Measurements from ENCODE around the gene SIPA1L3.
A peak's percentile ranks its signal among the peaks of the same experiment; 100 is the strongest.

Gene SIPA1L3

DNA sequence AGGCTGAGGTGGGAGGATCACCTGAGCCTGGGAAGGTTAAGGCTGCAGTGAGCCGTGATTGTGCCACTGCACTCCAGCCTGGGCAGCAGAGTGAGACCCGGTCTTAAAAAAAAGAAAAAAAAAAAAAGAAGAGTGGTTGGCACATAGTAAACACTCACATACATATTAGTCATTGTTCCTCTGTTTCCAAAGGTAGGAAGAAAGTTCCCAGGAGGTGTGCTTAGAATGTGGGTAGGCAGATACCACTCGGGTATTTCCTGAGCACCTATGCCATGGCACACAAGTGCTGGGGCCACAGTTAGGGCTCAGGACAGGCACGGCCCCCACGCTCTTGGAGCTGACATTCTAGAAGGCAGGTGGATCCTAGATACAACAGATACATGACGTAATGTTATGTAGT, 41.4 kb downstream of the SIPA1L3 start:
- DNase-seq (ENCODE audit: low read depth), result no peak

DNA sequence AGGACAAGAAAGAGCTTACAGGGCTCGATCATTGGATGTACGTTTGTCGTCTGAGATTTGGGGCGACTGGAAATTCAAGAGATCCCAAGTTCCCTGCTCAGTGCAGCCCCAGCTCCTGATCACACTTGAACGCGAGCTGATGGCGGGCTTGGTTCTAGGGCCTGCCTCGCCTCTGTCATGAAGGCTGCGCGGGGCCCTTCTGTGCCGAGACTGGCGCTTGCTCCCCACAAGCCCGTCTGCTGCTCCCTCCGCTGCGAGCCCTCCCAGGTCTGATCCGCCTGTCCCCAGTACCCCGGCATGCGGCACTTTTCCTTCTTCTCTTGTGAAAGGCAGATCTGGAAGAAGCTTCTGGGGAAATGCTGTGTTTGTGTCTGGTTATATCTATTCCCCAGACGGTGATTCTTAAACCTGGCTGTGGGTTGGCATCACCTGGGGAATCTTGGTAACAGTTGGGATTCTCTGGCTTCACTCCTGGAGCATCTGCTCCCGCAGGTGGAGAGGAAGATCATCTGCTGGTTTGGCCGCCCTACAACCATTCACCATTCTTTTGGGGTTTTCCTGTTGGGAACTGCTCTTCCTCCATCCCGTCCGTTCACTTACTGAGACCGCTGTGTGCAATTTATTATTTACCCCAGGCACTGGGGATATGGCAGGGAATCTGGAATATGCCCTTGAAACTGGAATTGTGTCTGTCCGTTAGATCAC, 43.6 kb downstream of the SIPA1L3 start:
- DNase-seq (ENCODE audit: low read depth), result no peak

DNA sequence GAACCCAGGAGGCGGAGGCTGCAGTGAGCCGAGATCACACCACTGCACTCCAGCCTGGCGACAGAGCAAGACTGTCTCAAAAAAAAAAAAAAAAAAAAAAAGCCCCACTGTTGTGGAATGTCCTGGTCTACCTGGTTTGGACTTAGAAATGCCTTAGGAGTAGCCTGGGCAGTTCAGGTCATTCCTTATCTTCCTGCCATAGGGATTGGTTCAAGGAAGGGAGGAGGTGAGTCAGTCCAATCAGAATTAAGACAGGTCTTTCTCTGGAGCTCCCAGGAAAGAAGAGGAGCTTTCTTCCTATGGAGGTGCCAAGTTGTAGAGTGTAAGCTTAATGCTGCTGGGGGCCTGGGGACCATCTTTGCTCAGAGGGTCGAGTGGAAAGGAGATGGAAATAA, 44.8 kb downstream of the SIPA1L3 start:
- no peak for DNase-seq (ENCODE audit: low read depth)

DNA sequence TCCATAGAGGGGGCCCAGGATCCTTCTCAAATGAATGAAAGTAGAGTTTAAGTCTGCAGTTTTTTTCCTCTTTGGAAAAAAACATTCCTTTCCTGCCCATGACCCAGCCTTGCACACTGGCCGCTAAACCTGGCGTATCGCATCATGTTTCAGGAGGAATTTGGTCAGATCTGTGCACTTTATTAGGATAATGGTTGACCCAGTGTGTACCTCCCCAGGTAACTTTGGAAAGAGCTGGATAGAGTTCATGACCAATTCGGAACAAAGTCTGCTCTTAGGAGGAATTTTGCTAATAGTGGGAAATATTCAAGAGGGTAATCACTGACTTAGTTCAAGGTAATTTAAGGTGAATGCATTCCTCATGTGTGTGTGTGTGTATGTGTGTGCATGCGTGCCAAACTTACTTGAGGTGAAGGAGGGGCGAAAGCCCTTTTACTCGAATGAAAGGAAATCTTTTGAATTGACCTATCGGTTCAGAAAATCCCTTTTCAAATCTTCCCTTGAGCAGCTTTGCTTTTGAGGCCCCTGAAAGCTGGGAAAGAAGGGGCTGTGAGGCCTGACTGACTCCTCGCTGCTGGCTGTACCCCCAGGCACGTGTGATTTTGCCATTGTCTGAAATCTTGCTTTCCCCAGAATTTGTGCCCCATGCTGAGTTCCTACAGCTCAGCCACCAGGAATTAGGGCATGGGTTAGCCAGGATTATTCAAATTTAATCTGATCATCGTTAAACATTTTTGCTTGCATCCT, 46.3 kb downstream of the SIPA1L3 start:
- DNase-seq (ENCODE audit: low read depth), result no peak

DNA sequence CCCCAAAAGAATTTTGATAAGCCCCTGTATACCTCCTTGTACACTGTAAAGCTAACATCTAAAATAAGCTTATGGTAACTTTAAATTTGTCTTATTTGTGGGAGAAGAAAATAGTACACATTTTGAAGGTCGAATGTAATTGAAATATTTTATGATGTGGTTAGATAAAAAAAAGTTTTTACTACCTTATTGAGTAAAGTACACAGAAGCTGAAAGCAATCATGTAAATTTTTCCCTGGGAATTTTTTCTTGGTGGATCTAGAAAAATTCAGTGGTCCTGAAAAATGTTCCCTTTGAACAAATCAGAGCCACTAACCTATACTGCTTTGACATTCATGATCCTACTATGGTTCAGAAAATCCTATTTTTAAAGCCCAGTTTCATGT, 46.9 kb downstream of the SIPA1L3 start:
- DNase-seq (ENCODE audit: low read depth), result no peak

DNA sequence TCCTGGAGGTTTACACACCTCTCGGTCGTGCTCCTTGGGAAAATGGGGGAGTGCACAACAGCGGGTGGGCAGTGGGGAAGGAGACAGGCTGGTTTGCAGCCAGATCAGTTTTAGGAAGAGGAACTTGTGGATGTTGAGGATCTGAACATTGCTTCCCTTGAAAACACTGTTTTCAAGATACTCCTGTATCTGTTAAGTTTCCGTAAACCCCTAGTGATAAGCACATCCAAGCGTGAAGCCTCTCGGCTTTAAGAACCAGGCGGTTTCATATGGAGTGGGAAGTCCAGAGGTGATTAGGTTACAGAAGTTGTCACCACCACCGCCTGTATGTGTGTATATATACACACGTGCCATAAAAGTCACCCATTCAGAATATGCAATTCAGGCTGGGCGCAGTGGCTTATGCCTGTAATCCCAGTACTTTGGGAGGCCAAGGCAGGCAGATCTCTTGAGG, 47.4 kb downstream of the SIPA1L3 start:
- DNase-seq (ENCODE audit: low read depth), result no peak

DNA sequence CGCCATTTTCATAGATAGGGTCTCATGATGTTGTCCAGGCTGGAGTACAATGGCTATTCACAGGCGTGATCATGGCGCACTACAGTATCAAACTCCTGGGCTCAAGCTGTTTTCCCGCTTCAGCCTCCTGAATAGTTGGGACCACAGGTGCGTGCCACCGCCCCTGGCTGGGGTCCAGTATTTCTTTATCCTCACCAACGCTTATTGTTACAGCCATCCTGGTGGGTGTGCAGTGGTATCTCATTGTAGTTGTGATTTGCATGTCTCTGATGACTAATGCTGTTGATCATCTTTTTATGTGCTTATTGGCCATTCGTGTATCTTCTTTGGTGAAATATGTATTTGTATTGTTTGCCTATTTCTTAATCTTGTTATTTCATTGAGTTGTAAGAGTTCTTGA, 49.0 kb downstream of the SIPA1L3 start:
- DNase-seq (ENCODE audit: low read depth), result no peak

DNA sequence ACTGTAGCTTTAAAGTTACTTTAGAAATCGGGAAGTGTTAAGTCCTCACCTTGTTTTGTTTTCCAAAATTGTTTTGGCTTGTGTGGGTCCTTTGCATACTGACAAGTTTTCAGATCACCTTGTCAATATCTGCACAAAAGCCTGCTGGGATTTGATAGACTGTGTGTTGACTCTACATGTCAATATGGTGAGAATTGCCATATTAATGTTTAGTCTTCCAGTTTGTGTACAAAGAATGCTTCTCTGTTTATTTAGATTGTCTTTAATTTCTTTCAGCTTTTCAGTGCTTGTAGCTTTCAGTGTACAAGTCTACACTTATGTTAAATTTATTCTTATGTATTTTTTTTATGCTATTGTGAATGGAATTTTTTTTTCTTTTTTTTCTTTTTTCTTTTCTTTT, 50.2 kb downstream of the SIPA1L3 start:
- DNase-seq (ENCODE audit: low read depth), result no peak

DNA sequence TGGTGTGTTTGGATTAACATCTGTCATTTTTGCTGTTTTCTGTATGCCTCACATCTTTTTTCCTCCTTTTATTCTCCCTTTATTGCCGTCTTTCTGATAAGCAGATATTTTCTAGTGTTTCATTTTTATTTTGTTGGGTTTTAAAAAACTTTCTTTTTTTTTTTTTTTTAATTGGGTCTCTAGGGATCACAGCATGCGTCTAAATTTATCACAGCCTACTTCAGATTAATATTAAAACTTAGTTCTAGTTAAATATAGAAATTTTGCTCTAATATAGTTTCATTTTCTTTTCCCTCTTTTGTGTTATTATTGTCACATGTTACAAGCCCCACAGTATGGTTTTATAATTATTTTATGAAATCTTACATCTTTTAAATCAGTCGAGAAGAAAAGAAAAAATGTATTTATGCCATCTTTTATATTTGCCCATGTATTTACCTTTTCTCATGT, 52.7 kb downstream of the SIPA1L3 start:
- no peak for DNase-seq (ENCODE audit: low read depth)

DNA sequence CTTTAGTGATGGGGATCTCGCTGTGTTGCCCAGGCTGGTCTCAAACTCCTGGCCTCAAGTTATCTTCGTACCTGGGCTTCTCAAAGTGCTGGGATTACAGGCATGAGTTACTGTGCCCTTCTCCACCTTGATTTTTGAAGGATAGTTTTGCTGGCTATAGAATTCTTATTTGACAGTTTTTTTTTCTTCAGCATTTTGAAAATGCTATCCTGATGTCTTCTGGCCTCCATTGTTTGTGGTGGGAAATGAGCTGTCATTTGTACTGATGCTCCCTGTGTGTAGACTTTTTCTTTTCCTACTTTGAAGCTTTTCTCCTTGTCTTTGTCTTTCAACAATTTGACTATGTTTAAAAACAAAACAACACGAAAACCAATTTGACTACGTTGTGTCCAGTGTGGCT, 54.2 kb downstream of the SIPA1L3 start:
- DNase-seq (ENCODE audit: low read depth), result no peak

DNA sequence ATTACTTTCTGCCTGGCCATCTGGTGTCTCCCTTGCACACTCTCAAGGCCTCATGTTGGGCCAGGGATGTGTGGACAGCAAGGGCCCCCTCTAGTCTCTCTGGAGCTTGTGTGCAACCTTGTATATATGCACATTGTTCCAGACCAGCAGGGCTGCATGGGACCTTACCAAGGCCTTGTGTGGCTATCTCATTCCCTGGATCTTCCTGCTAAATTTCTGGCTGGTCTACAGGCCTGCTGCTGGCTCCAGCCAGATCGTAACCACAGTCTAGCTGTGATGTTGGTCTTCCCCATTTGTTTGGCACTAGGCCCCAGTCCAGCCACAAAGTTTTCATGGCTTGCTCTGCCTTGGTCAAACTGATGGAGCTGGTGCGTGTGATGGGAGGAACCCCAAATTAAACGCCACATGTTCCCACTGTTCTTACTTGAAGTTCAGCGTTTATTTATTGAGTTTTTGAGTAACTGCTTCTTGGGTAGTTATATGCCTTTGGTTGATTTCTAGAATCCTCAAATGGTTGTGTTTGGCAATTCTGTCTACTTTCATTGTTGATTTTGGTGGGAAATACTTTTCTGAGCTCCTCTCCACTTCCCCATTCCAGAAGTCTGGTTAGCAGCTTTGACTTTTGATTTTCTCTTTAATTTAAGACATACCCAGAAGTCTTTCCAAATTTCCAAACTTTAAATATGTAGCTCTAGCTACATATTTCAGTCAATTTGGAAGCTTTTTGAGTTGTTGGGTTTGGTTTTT, 56.4 kb downstream of the SIPA1L3 start:
- DNase-seq (ENCODE audit: low read depth), result no peak

DNA sequence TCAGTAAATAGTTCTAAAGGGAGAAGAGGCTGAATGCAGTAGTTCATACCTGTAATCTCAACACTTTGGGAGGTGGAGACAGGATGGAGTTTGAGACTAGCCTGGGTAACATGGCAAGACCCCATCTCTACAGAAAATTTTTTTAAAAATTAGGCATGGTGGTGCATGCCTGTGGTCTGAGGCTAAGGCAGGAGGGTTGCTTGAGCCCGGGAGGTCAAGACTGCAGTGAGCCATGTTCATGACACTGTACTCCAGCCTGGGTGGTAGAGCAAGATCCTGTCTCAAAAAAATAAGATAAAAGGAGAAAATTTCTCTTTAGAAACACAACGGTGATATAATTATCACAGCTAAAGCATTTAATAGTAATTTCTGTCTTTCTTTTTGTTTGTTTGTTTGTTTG, 57.1 kb downstream of the SIPA1L3 start:
- no peak for DNase-seq (ENCODE audit: low read depth)

DNA sequence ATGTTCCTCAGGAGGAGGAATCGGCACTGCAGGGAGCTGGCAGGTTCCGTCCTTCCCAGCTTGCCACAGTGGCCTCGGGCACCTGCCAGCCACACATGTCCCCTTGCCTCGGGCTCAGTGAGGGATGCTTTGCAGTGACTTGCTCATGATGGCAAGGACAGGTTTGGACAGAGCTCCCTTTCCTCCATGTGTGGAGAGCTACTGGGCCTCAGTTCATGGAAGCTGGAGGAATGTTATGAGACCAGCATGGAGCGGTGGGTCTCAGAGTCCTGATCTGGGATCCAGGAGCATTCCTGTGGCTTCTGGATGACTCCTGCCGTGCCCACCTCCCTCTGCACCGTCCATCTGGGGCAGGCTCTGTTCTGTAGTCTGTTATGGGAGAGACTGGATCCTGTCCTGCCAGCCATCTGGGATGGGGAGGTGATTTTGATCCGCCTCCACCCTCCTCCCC, 59.2 kb downstream of the SIPA1L3 start:
- no peak for DNase-seq (ENCODE audit: low read depth)

DNA sequence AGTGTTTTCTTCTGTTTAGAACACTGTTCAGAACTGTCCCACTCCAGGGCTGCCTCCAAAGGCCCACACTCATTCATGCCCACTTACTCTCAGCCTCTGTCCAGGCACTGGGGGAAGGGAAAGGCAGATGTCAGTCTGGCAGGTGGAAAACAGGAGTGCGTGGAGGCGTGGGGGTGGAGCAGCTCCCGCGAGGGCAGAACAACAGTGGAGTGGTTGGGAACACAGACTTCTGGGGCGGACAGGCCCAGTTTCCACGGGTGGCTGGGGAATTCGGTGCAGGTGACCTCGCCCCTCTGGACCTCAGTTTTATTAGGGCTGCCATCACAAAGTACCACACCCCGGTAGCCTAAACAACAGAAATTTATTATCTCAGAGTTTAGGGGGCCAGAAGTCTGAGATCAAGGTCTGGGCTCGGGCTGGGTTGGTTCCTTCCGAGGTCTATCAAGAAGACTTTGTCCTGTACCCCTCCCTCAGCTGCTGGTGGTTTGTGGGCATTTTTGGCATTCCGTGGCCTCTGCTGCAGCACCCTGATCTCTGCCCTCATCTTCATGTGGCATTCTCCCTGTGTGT, 59.7 kb downstream of the SIPA1L3 start:
- DNase-seq (ENCODE audit: low read depth), result no peak

DNA sequence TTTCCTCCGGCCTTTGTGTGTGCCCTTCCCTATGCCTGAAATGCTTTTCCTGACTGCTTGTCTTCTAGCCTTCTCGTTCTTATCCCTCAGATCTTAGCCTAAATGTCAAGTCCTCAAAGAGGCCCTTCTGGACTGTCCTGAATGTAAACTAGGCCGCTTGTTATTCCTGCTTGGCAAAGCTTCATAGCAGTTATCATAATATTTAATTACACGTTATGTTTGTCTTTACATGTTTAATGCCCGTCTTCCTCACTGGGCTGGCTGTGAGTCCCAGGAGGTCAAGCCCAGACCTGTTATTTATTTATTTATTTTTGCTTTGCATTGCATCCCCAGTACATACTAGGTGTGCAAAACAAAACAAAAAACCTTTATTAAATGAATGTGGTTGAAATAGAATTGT, 62.7 kb downstream of the SIPA1L3 start:
- no peak for DNase-seq (ENCODE audit: low read depth)

DNA sequence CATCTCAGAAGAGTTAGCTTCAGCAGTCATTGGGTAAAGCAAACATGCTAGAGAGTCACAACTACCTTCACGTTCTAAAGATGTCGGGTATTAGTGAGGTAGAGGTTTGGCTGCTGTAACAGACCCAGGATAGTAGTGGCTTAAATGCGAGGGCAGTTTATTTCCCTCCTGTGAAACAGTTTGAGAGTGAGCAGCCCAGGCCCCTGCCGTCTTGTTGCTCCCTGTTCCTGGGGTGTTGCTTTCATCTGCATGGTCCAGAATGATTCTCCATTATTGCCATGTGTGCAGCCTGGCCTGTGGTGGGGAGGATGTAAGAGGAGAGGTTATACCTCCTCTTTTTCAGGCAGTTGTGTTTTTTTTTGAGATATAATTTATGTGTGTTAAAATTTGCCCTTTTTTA, 63.7 kb downstream of the SIPA1L3 start:
- no peak for DNase-seq (ENCODE audit: low read depth)

DNA sequence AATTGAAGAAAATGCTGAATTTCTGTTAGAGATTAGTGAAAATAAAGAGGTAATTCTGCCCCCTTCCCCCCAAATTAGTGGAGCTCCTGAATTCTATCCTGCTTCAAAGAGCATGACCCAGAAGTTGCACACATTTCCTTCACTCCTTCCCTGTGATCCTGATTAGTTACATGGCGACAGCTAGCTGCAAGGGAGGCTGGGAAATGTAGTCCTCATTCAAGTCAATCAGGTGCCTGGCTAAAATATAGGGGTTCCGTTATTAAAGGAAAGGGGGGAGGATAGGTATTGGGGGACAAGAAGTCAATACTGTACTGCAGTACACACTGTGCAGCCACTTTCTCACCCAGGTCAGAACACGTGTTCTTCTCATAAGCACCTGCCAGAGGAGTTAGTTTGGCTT, 65.8 kb downstream of the SIPA1L3 start:
- DNase-seq (ENCODE audit: low read depth), result no peak

DNA sequence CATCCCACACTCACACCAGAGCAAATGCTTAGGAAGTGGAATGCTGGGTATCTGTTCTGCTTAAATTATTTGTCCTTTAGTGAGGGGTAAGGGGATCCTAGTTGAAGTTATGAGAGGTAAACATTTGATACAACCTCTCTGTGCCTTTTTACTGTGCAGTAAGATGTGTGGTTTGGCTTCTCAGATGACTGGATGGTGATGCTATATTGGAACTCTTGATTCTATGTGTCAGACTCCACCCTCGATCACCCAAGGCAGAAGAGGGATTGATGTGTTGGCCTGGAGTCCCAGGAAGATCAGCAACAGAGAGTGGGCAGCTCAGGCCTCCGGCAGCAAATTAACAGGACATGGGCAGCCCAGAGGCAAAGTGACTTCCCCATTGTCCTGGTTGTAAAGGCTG, 66.7 kb downstream of the SIPA1L3 start:
- no peak for DNase-seq (ENCODE audit: low read depth)

DNA sequence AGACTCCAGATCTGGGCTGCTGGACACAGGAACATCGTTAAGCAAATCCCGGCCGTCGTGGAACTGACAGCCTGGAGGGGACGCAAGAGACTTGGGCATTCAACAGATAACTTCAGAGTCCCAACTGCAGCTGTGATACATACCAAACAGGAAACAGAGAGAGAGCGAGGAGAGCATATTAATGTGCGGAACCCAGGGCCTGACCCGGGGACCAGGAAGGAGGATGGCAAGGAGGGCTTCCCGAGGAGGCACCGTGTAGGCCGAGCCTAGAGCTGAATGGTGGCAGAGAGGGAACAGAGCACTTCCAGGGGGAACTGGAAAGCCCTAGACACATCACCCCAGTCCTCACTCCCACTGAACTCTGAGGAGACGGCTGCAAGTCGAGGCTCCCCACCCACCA, 68.1 kb downstream of the SIPA1L3 start:
- DNase-seq (ENCODE audit: low read depth), result no peak

DNA sequence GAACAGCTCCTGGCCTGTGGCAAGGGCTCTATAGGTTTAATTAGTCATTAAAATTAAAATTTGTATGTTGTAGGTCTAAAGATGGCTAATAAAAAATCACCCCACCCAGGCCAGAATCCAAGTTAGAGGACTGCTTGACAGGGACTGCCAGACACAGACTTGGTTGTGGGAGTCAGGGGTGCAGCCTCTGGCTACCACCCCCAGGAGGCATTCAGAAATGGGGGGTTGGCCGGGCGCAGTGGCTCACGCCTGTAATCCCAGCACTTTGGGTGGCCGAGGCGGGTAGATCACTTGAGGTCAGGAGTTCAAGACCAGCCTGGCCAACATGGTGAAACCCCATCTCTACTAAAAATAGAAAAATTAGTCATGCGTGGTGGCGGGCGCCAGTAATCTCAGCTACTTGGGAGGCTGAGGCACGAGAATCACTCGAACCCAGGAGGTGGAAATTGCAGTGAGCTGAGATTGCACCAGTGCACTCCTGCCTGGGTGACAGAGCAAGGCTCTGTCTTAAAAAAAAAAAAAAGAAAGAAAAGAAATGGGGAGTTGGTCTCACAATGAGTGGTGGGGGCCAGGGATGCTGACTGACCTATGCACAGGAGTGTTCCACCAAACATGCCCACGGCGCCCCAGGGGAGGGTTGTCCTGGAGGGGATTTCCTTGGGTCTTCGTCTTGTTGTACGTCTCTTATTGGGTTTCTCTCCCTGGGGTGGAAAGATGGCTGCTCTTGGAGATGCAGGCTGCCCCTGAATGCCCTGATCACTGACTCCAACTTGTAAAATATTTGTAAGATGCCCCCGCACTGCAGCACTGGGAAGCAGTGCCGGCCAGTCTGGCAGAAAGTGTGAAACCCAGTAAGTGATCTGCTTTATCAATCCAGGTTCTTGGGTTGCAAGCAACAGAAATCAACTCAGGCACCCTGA, 68.8 kb downstream of the SIPA1L3 start:
- no peak for DNase-seq (ENCODE audit: low read depth)

DNA sequence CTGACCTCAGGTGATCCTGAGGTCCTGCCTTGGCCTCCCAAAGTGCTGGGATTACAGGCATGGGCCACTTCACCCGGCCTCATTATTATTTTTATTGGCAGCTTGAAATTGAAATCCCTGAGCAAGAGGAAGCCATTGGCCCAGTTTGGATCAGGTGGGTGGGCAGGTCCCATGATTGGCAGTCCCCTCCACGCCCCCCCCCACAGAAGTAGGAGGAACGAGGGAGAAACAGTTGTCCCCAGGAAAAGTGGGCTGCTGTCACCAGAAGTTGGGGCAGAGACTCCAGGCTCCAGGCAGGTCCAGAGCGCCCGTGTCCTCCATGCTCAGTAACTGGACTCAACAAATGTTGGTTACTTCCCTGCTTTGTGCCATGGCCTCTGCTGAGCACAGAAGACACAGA, 70.4 kb downstream of the SIPA1L3 start:
- DNase-seq (ENCODE audit: low read depth), result no peak

DNA sequence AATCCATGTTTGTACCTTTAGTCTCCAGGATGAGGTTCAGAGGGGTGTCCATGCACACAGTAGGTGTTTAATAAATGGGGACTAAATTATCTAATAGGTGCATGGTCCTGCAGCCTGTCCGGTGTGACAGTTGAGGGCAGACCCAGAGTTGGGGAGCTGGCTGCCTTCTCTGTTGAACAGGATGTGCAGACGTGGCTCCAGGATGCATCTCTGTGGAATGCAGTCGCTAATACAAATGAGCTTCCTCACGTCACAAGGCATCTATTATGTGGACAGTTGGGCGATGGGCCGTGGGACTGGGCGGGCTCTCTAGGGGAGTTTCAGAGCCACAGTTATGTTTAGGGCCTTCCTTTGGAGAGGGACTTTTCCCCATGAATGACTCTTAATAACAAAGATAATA, 71.0 kb downstream of the SIPA1L3 start:
- DNase-seq (ENCODE audit: low read depth), result peak; percentile 91
